Measurements from ENCODE around the gene EFCC1.

The EFCC1 gene

DNA sequence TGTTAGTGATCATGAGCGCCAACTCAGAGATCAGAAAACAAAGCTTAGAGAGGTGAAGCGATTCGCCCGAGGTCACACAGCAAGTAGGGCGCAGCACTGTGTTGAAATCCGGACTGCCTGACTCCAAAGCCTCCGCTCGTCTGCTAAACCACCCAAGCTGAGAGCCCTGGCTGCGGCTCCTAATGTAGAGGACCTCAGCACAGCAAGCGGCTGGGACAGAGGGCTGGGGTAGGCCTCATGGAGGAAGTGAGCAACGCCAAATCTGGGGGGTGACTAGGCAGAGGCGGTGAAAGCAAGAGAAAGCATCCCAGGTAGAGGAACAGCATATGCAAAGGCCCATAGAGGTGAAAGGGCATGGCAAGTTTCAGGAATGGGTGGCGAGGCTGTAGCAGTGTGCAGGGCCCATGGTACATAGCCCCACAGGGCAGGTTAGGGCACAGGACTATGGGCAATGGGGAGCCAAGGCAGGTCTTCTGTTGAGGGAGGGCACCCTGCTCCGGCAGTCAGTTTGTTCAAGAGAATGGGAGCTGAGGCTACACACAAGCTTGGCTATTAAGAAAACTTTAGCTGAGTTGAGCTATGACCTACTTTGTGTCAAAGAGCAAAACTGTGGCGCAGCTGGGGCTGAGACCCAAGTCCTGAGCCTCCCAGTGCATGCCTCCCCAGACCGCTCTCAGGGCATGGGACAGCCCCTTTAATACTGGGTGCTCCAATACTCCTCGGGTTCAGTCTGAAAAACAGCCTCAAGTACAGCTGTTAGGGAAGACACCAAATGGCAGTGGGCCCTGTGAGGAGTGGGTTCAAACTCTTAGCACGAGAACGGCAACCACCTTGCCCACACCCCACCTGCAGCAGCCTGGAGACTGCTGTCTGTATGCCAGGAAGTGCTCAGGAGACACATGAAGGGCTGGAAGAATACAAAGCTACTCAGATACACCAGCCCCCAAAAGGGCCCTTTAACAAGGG is 6.2 kb upstream of the EFCC1 start:
- TF ChIP-seq, protein P1, sequence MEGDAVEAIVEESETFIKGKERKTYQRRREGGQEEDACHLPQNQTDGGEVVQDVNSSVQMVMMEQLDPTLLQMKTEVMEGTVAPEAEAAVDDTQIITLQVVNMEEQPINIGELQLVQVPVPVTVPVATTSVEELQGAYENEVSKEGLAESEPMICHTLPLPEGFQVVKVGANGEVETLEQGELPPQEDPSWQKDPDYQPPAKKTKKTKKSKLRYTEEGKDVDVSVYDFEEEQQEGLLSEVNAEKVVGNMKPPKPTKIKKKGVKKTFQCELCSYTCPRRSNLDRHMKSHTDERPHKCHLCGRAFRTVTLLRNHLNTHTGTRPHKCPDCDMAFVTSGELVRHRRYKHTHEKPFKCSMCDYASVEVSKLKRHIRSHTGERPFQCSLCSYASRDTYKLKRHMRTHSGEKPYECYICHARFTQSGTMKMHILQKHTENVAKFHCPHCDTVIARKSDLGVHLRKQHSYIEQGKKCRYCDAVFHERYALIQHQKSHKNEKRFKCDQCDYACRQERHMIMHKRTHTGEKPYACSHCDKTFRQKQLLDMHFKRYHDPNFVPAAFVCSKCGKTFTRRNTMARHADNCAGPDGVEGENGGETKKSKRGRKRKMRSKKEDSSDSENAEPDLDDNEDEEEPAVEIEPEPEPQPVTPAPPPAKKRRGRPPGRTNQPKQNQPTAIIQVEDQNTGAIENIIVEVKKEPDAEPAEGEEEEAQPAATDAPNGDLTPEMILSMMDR (IDR thresholded peaks at IDR 0.05; ENCODE audit: low read depth, low read length): no peak
- H3K4me3 ChIP-seq (ENCODE audit: low read depth, low read length): no peak overlapping the region
- in situ Hi-C loops (cut with HindIII; ENCODE audit: low sequenced_read_pairs): no loop called here
- DNase-seq (ENCODE audit: low read depth, low spot score): no peak

DNA sequence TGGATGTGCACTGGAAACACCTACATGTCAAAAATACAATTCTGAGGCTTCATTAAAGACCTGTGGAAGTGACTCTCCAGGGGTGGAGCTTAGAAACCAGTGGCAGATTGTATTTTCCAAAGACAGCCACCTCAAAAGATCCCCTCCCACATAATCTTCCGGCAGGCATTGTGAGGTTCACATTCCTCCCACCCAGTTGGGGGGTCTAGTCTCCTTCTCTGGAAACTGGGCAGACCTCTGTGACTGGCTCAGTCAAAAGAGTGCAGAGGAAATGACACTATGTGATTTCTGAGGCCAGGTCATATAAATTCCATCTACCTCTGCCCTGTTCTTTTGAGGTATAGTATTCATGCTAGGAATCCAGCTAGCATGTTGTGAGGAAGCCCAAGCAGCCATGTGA is 5.4 kb upstream of the EFCC1 start:
- DNase-seq (ENCODE audit: low read depth, low spot score): no peak
- in situ Hi-C loops (cut with HindIII; ENCODE audit: low sequenced_read_pairs): no loop called here
- TF ChIP-seq, protein P1 (IDR thresholded peaks at IDR 0.05; ENCODE audit: low read depth, low read length): no peak

GRCh38 chr3:128996200-128996599 is 4.9 kb upstream of the EFCC1 start:
- TF ChIP-seq, protein P1 (IDR thresholded peaks at IDR 0.05; ENCODE audit: low read depth, low read length): no peak
- no peak overlapping the region for H3K4me3 ChIP-seq (ENCODE audit: low read depth, low read length)
- no peak for DNase-seq (ENCODE audit: low read depth, low spot score)
- in situ Hi-C loops (cut with HindIII; ENCODE audit: low sequenced_read_pairs): no loop called here

More for the DNA sequence above, 5.4 kb upstream of the EFCC1 start:
- H3K4me3 ChIP-seq (ENCODE audit: low read depth, low read length): no peak overlapping the region

DNA sequence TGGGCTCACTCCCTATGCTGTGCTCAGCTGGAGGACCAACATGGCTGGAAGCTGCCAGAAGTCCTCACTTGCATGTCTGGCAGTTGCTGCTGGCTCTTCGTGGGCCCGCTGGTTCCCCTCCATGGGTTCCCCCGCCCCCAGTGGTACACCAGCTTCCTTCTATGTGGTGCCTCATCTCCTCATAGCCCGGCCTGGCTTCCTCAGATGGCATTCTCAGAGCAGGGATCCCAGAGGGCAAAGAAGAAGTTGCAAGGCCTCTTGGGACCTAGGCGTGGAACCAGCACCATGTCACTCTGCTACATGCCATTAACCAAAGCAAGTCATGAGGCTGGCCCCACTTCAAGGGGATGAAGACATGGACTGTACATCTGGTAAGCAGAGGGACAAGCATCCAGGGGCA is 4.4 kb upstream of the EFCC1 start:
- no peak for DNase-seq (ENCODE audit: low read depth, low spot score)
- TF ChIP-seq, protein P1 (IDR thresholded peaks at IDR 0.05; ENCODE audit: low read depth, low read length): no peak
- in situ Hi-C loops (cut with HindIII; ENCODE audit: low sequenced_read_pairs): no loop called here
- H3K4me3 ChIP-seq (ENCODE audit: low read depth, low read length): no peak overlapping the region

GRCh38 chr3:128997486-128998133 is 3.5 kb upstream of the EFCC1 start:
- no peak overlapping the region for H3K4me3 ChIP-seq (ENCODE audit: low read depth, low read length)
- TF ChIP-seq, protein P1 (IDR thresholded peaks at IDR 0.05; ENCODE audit: low read depth, low read length): no peak
- in situ Hi-C loops (cut with HindIII; ENCODE audit: low sequenced_read_pairs): no loop called here
- no peak for DNase-seq (ENCODE audit: low read depth, low spot score)

DNA sequence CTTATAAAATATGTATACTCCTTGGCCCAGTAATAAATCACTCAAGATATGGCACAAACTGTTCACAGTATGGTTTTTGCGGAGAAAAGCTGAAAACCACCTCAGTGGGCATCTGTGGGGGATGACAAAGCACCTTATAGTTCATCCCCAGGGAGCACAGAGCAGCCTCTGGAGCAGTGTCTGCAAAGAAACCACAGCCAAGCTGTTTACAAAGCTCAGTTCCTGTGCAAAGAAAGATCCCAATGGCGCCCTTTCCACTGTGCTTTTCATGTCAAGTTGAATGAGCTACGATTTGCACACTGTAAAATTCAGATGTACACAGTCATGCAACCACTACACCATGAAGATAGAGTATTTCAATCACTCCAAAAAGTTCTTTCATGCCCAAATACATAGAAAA is 2.5 kb upstream of the EFCC1 start:
- in situ Hi-C loops (cut with HindIII; ENCODE audit: low sequenced_read_pairs): no loop called here
- DNase-seq (ENCODE audit: low read depth, low spot score): no peak
- TF ChIP-seq, protein P1 (IDR thresholded peaks at IDR 0.05; ENCODE audit: low read depth, low read length): no peak
- H3K4me3 ChIP-seq (ENCODE audit: low read depth, low read length): no peak overlapping the region
